ENCODE results near the gene BAMBI.

The BAMBI gene

DNA sequence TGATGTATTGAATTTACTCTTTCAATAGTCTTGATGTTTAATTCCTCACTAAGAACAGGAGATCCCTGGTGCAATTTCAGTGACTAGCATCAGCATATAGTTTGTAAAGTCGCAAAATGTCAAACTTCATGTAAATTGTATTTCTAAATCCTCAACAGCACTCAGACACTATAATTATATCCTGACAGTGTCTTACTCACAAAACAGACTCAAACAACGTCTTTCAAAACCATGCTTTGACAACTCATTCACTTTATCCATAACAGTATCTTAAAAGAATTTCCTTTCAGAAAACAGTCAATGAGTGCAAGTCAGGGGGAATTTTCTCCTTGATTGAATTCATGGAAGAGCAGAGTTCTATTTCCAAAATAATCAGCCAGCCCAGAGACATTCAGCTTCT, 20.8 kb downstream of the BAMBI start:
- in situ Hi-C loops (cut with HindIII; ENCODE audit: low sequenced_read_pairs) = no loop called here

DNA sequence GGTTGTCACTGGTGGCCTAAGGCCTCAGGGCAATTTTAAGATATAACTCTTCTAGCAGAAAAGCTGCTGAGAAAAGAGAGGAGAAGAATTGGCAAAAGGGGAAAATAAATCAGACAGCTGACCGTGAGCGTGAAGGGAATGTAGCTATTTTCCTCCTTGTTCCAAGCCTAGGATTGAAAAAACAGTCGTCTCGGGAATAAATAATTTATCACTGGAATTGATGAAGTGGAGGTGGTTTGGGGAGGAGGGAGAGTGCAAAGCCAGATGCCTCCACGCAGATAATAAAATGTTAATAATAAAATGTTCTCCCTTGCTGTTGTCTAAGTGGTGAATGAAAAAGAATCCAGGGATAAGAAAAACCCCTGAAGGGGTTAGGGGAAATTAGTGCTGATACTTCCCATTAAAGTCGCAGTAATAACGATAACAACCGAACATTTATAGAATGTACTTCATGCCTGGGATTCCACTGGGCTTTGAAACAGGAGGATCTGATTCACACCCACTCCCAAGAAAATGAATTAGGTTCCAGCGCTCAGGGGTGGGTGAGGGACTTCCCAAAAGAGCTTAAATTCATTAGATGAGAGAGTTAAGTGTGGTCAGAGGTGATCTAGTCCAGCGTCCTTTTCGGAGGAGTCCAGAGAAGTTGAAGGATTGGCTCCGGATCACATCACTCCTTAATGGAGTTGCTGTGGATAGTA, 27.3 kb downstream of the BAMBI start:
- in situ Hi-C loops (cut with HindIII; ENCODE audit: low sequenced_read_pairs) = no loop called here

DNA sequence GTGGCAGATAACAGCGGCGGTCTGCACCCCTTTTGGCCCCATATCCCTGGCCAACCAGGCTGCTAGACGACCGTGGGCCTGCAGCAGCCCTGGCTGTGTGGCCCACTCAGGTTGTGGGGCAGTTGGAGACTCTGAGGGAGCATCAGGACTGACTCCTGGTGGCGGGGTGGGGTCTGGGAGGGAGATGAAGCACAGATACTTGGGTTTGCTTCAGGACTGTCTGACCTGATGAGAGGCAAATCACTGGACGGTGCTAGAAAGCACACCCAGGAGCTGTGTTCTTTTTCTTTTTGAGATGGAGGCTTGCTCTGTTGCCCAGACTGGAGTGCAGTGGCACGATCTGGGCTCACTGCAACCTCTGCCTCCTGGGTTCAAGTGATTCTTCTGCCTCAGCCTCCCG, 28.2 kb downstream of the BAMBI start:
- in situ Hi-C loops (cut with HindIII; ENCODE audit: low sequenced_read_pairs) = no loop called here

DNA sequence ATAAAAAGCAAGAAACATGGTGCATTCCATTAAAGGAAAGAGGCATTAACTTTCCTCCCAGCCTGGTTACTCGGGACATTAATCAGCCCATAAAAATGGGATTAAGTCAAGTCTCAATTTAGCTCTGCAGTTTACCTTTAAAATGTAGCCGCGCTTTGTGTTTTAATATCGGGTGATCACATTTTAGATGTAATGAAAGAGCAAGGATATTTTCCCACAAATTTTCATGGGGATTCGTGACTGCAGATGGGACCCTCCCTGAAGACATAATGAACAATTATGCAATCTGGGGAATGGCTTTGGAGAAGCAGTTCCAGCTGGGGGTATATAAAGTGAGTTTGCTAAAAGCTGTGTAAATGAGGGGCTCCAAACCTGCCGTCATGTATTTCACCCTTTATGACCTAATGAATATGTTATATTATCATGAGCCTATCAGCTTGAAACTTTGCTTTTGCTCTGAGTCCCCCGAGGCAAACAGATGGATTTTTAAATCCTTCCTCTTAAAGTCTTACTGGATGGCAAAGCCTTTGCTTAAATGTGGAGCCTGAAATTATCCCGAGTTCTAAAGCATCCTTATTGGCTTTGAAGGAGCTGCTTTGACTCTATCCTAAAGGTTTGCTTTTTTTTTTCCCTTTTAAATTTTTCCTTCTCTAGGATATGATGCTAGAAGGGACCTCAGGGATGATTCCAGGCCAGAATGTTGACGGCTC, 31.8 kb downstream of the BAMBI start:
- in situ Hi-C loops (cut with HindIII; ENCODE audit: low sequenced_read_pairs) = no loop called here

DNA sequence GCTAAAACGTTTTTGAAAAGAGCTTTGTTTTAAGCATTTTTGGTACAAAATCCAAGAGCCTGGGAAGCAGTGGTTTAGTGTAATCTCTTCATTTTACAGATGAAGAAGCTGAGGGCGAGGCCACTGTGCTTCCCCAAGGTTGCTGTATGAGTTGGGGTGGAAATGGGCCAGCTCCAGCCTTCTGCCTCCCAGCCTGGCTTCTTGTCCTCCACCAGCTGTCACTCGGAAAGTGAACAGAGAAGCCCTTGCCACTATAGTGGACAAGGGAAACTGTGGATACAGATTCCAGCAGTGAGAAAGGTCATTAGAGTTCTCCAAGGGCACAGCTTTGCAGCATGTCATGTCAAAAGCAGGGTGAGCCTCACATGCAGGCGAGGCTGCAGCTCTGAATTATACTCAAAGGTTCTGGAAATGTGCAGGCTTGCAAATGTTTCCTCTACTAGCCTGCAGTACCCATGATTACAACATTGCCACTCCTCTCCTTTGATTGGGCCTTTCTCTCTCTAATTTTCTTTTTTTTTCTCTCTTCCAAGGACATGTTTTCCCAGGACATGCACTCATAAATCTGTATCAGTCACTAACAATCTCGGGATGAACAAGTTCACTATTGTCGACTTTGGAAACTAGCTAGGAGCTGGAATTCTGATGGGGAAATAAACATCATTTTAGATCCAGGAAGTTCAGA, 33.0 kb downstream of the BAMBI start:
- in situ Hi-C loops (cut with HindIII; ENCODE audit: low sequenced_read_pairs) = no loop called here

DNA sequence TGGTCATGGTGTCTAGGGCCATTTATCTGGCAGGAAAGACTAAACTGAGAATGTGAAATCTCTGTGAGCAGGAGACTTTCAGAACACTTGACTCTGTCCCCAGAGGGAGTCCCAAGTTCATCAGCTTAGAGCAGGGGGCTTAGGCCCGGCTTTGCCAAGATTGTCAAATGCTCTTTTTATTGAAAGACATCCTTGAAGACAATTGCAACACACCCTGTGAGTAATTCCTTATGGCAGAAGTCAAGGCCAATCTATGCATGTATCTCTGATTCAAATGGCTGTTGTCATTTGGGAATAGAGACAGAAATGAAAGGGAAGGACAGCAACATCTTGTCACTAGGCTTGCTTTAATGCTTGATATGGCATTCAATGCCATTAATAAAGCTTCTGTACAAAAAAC, 33.7 kb downstream of the BAMBI start:
- in situ Hi-C loops (cut with HindIII; ENCODE audit: low sequenced_read_pairs) = no loop called here

DNA sequence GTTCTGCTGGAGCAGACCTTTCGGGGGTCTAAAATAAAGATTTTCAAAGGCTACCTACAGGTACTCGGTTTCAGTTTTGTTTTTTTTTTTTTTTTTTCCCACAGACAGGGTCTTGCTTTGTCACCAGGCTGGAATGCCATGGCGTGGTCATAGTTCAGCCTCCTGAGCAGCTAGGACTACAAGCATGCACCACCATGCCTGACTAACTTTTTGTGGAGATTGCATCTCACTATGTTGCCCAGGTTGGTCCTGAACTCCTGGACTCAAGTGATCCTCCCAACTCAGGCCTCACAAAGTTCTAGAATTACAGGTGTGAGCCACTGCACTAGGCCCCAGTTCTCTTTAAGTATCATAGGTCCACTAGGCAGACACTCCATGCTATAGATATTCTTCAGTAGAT, 34.5 kb downstream of the BAMBI start:
- in situ Hi-C loops (cut with HindIII; ENCODE audit: low sequenced_read_pairs) = no loop called here

DNA sequence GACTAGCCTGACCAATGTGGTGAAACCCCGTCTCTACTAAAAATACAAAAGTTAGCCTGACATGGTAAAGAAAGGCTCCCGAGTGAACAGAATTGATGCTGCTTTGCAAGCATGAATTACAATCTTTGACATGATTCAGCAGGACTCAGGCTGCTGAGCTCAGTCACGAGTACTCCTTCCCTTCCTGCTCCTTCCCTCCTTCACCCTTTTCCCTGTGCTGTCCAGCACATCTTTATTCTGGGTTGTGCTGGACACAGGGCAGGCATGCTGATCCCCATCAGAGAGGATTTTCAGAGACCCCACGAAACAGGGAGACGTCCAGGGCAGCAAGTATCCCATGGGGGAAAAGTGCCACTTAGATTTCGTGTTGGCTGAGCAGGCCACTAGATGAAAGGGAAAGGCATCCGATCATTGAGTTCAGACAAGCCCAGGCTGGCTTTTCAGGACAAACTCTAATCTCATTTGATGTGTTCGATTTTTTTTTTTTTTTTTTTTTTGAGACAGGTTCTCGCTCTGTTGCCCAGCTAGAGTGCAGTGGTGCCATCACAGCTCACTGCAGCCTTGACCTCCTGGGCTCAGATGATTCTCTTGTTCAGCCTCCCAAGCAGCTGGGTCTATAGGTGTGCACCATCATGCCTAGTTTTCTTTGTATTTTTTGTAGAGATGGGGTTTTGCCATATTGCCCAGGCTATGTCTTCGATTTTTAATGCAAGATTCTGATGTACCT, 36.5 kb downstream of the BAMBI start:
- in situ Hi-C loops (cut with HindIII; ENCODE audit: low sequenced_read_pairs) = no loop called here

DNA sequence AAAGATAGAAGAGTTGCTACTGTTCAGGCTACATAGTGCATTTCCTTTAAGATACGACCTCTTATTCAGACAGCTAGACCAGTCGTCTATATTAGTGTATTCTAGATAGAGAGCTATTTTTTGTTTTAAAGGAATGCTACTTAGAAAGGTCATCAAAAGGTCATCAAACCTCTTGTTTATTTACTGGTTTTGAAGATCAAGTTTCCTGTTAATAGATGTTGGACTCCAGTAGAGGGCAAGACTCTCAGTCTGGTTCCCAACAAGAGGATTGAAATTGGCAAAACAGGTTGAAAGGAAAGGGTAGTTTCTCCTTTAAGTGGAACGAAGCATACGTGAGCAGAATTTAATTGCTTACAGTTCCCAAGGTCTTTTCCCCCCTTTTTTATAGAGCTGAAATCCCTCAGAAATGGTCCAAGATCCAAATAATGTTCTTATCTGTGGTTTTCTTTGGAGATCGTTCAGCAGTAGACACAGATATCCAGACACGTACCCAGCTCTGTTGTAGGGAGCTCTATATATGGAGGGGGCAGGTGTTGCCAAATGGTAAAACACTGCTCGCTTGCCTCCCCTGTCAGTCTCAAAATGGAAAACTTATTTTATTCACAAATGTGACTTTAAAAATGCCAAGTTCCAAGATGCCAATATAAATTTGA, 37.2 kb downstream of the BAMBI start:
- in situ Hi-C loops (cut with HindIII; ENCODE audit: low sequenced_read_pairs) = no loop called here

DNA sequence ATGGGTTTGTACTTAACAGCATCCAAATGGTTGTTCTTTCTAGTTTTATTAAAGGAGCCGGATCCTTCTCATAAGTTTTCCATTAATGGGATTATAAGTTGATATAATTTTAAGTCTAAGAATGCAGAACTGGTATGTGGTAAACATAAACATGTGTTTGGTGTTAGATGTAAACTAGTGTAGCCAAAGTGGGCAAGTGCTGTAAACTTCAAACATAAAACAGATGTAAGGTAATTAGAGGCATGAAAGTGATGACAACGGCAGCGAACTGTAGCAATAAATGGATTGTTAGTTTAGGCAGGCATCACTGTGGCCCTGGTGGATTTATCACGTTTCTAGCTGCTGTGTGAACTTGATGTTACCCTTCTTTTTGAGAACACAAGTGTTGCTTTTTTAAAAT, 37.9 kb downstream of the BAMBI start:
- in situ Hi-C loops (cut with HindIII; ENCODE audit: low sequenced_read_pairs) = no loop called here

DNA sequence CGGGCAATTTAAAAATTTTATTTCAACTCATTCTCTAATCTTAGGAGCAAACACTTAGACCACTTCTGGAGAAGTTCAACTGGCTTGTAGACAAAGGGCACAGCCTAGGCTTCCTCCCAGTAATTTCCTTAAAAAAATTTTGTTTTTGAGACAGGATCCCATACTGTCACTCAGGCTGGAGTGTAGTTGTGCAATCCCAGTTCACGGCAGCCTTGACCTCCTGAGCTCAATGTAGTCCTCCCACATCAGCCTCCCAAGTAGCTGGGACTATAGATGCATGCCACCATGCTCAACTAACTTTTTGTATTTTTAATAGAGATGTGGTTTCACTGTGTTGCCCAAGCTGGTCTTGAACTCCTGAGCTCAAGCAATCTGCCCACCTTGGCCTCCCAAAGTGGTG, 38.4 kb downstream of the BAMBI start:
- in situ Hi-C loops (cut with HindIII; ENCODE audit: low sequenced_read_pairs) = no loop called here

DNA sequence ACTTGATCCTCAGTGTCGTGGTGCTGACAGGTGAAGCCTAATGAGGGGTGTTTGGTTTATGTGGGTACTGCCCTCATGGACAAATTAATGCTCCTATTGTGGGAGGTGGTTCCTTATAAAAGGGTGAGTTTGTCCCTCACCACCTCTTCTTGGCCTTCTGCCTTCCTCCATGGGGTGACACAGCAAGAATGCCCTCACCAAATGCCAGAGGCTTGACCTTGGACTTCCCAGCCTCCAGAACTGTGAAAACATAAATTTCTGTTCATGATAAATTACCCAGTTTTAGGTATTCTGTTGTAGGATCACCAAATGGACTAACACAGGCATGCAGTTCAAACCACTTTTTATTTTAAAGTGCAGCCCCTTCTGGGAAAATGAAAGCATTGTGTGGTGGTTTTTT, 39.4 kb downstream of the BAMBI start:
- in situ Hi-C loops (cut with HindIII; ENCODE audit: low sequenced_read_pairs) = no loop called here

DNA sequence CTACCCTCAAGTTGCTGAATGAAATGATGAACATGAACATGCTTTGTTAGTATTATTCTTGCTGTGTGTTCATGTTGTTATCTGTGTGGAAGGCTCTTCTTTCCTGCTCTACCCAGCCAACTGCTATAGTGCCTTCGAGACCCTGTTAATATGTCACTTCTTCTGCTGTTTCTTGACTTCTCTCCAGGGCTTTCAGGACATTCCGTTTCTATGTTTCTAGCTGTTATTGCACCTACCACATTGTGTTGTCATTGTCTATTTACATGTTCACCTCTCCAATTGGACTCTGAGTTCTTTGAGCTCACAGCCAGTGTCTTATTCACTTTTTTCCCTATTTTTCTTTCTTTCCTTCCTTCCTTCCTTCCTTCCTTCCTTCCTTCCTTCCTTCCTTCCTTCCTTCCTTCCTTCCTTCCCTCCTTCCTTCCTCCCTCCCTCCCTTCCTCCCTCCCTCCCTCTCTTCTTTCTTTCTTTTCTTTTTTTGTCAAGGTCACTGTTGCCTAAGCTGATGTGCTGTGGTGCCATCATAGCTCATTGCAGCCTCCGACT, 40.4 kb downstream of the BAMBI start:
- in situ Hi-C loops (cut with HindIII; ENCODE audit: low sequenced_read_pairs) = no loop called here

DNA sequence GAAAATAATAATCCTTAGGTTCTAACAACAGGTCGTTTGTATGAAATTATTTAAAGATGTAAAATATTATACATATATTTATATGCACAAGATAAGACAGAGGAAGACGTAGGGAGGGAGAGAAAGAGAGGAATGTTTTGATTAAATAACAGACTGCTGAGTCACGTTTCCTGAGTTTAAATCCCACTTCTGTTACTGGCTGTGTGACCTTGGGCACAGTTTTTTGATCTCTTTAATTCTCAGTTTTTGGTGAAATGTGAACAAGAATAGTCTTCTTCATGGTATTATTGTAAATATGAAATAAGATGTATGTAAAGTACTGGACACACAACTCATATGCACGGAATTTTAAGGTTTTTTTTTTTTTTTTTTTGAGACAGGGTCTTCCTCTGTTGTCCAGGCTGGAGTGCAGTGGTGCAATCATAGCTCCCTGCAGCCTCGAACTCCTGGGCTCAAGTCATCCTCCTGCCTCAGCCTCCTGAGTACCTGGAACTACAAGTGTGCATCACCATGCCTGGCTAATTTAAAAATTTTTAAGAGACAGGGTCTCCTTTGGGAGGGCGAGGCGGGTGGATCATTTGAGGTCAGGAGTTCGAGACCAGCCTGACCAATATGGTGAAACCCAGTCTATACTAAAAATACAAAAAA, 42.6 kb downstream of the BAMBI start:
- in situ Hi-C loops (cut with HindIII; ENCODE audit: low sequenced_read_pairs) = no loop called here

DNA sequence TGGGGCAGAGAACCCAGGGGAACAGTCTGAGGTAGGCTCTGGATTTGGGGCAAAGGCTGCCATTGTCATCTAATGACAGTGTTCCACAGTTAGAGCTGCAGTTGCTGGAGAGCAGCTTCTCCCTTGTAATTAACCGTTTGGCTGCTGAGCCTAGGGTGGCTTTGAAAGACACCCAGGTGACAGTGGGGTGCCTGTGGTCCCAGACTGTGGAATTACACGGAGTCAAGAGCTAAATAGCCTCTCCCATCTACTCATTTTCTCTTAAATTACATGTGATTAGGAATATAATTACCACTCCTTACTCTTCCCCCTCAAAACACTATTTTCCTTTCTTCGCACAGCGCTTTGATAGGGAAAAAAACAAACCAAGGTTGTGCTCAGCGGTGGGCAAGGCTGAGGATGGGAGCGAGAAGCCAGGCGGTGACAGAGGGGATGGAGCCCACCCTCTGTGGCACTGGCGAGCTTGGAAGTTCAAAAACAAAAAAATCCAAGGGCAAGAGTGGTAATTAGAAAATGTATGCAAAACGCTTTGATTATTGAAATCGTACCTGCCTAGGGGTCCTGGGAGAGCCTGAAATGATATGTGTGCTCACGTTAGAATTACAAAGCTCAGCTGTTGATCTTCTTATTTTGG, 44.1 kb downstream of the BAMBI start:
- in situ Hi-C loops (cut with HindIII; ENCODE audit: low sequenced_read_pairs) = no loop called here

DNA sequence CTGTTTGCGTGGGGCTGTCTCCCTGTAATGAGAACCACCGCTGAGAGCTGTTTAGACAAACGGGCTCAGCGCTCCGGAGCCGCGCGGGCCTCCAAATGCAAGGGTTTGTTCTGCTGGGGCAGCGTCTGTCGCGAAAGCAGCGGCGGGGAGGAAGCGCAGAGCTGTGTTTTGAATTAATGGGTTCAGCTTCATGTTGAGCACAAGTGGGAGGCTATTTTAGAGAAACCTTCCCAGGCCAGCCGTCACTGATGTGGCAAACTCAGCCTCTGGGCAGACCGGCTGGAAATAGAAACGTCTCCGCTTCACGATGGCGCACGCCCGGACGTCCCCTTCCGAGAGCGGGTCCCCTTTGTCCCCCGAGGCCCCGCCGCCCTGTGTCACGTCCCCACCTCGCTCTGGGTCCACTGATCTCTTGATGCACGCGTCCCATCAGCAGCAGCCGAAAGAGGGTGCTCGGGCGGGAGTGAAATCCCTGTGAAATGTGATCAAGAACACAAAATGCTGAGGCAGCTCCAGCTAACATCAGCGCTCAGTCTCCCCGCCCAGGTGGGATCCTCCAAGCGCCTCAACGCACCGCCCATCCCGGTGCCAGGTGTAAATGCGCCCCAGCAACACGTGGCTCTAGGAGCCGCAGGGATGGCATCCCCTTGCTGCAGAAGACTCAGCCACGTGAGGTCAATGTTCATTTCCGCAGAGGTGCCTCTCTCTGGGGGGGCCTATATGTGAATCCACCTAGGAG, 44.9 kb downstream of the BAMBI start:
- in situ Hi-C loops (cut with HindIII; ENCODE audit: low sequenced_read_pairs) = no loop called here

DNA sequence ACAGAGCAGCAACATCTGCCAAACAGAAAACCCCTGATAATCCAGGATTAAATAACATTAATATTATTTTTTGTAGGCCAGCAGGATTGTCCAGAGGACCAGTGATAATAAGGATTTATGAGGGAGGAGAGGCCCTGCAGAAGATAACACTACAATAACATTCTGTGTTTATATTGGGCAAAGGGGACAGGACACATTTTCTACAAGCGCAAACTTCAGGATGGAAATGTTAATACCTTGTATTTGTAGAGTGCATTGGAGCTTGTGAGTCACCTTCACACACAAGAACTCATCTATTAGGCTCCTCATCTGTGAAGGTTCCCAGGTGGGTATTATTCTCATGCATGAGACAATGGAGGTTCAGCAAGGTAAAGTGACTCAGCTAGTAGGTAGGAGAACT, 51.0 kb downstream of the BAMBI start:
- in situ Hi-C loops (cut with HindIII; ENCODE audit: low sequenced_read_pairs) = no loop called here

DNA sequence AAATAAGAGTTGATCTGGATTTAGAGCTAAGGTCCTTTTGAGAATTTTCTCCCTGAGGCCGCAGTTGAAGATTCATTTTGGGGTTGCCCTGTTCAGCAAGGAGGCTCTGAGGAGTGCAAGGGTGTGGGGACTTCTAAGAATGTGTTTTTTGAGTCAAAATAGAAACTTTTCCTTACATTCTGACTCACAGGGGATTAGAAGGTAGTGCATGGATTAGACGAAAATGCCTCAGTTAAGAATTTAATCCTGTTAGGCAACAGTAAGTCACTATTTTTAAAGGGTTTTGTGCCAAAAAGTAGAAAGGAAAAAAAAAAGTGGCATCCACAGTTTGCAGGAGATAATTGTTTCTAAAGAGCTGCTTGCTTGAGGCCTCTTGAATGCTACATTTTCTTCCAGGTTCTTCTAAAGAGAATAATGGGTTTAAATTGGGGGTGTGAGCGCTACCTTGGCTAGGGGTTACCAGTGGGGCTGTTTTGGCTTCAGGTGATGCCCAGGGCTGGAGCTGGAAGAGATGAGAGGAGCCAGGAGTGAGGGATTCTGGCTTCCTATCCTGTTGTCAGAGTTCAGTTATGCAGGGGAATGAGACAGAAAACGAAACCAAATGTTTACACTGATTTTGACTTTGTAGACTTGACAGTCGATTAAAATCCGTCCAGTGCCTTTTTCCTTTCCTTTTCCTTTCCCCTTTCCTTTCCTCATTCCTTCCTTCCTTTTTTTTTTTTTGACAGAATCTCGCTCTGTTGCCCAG, 52.9 kb downstream of the BAMBI start:
- in situ Hi-C loops (cut with HindIII; ENCODE audit: low sequenced_read_pairs) = no loop called here

Measured in endothelial cell of hepatic sinusoid (primary cell).